H1 (cell line): Measurements from ENCODE around the gene MDH1. TPM values are rescaled to one million over a fixed set of nuclear protein-coding genes. Genes with fewer than 3 reads are reported as not detected.

Experiments used
- SP2 ChIP-seq: IDR thresholded peaks from 2 replicates; pipeline ENCODE4 v1.6.1; 2012; ENCODE audit warnings: mild to moderate bottlenecking, low read length, inconsistent platforms
- polyA plus RNA-seq, 7 experiments: library from polyadenylated mRNA; depleted of rRNA in 3 of 7; stranded (reverse) in 5 of 7; unstranded in 2 of 7; fragments of >200 nt in 5 of 7; fragments of 200-250 nt in 2 of 7; gene quantifications; 1 replicate in 5 of 7; 2 replicates in 1 of 7; 4 replicates in 1 of 7; pipeline versions ENCODE4 v1.2.1 to v1.2.3, GENCODE V29; 2011 to 2013; ENCODE audit warnings: missing spikeins in 2 of 7, mixed read lengths in 2 of 7
- total RNA-seq: library from RNA; stranded (reverse); fragmentation: NEBNext Ultra II Directional; extraction: Animal tissue kit (Norgen Biotek cat#: 25700); gene quantifications from 2 replicates; pipeline ENCODE4 v1.2.1, GENCODE V29; 2021

Gene MDH1
- total and polyA plus RNA-seq, 2 of the 8 experiments (the other 6 are each of a cell fraction or from before 2014, with no cell fraction given): 353 to 376 TPM

DNA sequence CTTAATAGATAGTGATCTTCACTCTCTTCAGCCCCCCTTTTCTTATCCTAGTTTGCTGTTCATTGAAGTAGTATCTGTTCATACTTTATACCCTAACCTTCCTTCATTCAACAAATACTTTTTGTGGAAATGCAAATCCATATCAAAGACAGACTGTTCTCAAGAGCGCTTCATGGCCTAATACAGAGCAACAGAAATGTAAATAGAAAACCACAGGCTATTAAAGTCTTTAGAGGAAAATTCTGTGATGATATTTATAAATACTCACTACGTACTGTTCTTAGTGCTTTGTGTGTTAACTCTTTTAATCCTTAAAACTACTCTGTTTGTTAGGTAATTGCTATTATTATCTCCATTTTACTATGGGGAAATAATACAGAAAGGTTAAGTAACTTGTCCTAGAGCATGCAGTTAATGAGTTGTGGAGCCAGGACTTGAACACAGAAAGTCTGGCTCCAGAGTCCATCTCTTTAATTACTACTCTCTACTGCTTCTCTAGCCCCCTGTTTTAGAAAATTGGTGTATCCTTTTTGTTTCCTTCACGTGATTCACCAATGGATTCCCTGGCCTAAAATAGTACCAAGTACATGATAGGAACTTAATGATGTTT lies 2.9 kb downstream of the MDH1 start (continued):
- TF ChIP-seq SP2: no peak
